HG02884 (cell line): Measurements from ENCODE around the gene FAM83B.
"Not testable (repeated sequence)": the region's sequence is repeated elsewhere in the genome, so short reads cannot be mapped to it uniquely, and the experiment has no call there.

ENCODE experiments used
- ATAC-seq: cut with Tn5 transposase; IDR thresholded peaks from one replicate; pipeline ENCODE4 v1.9.1; 2021; ENCODE audit warnings: mild to moderate bottlenecking, moderate library complexity; ENCODE audit not compliant: unreplicated experiment

Gene FAM83B

DNA sequence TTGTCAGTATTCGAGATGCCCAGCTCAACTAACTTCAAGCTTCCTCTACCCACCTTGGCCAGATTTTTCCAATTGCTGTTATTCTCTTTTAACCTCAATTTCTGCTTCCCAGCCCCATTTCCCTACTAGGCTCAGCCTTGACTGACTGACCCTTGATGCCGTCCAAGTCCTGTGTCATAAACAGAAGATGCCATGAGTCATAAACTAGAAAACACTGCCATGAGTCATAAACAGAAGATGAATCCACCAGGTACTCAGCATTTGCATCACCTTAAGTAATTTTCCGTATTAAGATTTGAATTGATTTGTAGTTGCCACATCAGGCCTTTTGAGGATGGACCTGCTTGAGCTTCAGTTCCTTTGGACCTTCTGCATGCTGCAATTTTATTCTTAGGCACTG, 123.8 kb downstream of the FAM83B start:
- no peak for ATAC-seq

DNA sequence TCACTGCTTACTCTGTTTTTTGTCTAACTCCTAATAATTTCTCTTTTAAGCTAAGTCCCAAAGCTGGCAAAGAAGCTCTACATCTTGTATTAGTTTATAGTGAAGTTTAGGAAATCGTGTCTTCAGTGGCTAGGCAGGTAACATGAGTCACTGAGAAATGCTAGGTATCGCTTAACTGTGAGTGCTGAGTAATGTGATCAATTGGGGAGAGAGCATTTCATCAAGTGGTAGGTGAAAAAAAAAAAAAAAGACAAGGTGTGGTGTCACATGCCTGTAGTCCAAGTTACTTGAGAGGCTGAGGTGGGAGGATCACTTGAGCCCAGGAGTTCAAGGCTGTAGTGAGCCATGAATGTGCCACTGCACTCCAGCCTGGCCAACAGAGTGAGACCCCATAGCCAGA, 125.3 kb downstream of the FAM83B start:
- no peak for ATAC-seq

DNA sequence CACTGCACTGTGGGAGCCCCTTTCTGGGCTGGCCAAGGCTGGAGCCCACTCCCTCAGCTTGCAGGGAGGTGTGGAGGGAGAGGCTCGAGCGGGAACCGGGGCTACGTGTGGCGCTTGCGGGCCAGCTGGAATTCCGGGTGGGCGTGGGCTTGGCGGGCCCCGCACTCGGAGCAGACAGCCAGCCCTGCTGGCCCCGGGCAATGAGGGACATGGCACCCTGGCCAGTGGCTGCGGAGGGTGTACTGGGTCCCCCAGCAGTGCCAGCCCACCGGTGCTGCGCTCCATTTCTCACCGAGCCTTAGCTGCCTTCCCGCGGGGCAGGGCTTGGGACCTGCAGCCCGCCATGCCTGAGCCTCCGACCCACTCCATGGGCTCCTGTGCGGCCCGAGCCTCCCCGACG, 132.6 kb downstream of the FAM83B start:
- ATAC-seq, result not testable (repeated sequence)

DNA sequence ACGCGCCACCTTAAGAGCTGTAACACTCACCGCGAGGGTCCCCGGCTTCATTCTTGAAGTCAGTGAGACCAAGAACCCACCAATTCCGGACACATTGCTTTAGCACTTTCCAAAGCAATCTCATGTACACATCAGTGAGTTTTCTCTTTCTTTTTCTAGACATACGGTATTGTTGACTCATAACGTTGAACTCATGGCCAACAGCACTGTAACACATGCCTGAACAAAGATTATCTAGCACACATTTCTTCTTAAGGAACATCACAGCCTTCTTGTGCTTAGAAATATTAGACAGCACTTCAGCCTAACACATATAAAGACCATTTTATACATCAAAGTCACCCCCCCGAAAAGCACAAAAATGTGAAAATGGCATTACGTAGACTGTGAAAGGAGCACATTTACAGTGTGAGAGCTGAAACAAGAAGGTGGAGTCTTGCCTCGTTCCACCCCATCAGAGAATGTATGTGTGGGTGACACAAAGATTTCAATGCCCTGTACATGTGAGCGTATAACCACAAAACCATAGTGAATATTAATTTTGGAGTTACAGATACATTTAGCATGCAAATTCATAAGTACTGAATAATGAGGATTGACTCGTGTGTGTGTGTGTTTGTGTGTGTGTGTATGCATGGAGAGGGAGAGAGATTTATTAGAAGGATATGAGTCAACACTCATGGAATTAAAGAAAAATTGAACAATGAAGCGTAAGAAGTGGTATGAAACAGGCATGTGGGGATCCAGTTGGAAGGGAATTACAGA, 134.1 kb downstream of the FAM83B start:
- no peak for ATAC-seq

DNA sequence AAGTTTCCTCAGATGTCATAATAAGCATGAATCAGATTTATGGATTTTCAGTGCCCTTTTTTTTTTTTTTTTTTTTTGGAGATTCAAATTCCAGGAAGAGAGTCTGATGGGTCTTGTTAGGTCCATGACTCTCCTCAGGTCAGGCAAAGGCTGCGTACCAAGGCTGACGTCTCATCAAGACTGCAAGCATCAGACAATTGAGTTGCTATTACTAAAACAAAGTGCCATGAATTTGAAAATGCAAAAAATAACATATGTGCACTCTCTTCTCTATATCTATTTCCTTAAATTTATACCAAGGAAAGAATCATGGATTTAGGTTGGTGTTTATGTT, 134.7 kb downstream of the FAM83B start:
- ATAC-seq, result no peak

DNA sequence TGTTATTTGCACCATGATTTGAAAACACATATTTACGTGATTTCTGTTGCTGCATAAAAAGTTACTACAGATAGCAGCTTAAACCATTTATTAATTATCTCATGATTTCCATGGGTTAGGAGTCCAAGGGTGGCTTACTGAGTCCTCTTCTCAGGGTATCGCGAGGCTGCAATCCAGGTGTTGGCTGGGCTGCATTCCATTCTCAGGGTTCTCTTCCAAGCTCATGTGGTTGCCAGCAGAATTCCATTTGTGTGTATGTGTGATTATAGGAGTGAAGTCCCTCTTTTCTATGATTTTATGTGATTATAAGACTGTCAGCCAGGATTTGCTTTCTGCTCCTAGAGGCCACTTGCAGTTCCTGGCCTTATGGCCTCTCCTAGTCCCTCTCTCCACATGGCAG, 135.1 kb downstream of the FAM83B start:
- ATAC-seq, result no peak

DNA sequence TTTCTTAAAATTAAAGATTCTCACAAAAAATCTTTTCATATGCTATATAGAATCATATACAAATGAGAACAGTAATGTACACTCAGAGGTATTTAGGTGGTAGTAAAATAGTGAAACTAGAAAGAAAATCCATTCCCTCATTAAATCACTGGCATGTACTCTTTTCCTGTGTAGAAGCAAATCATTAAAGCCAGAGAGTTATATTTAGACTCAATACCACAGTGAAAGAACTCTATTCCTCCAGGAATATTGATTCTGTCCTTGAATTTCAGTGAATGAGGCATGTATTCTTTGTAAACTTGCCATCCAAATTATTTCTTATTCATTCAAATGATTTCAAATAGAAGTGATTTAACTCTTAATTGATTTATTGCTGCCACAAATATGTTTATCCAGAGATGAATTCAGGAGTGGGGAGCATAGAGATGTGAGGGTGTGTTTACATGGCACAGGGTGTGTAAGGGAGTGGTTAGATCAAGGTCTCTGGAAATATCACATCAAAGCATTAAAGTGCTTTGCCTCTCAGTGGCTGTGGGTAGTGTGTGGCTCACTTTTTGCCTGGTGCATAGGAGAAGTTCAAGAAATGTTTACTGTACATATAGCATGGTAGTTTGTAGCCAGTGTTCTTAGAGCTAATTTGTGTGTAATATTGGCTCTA, 141.2 kb downstream of the FAM83B start:
- ATAC-seq, result no peak

DNA sequence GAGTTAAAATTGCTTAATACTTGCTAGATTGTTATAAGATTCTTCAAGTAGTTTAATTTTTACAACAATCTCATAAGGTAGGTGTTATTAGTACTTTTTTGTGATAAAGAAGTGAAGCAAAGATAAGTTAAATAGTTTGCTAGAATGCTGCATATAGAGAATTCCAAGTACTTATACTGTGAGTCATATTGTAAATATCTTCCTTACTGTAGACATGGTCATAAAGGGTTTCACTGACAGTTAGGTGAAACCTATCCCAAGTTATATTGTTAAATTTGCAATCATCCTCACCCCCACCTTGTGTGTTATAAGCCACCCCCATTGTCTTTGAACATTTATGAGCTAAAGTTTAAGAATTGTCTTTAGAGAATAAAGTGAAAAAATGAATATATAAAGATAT, 142.0 kb downstream of the FAM83B start:
- ATAC-seq, result no peak

DNA sequence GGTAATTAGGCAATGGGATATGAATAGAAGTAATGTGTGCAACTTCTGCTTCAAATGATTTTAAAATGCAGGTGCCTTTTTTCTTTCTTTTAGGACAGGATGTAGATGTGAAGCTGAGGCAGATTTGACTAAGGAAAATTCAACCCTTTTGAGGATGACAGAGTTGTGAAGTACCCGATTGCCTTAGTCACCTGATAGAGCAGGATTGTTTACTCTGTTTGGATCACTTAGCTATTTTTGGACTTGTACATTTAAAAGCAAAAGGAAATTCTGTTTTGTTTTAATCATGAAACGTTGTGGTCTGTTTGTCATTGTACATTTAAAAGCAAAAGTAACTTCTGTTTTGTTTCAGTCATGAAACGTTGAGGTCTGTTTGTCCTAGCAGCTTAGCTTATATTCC, 143.4 kb downstream of the FAM83B start:
- no peak for ATAC-seq
